ENCODE measurements around the gene SHISA9.

- TF ChIP-seq CTCF (IDR thresholded peaks at IDR 0.05) (no peak), EZH2 (IDR thresholded peaks at IDR 0.05; ENCODE audit: borderline replicate concordance, insufficient read depth, low read depth, low read length, poor library complexity, severe bottlenecking) (no peak)
Measured at GRCh38 chr16:13264749-13265552, 363.6 kb downstream of the SHISA9 start.
